Measurements from ENCODE around the gene ENTPD8.
"Not testable (repeated sequence)": the region's sequence is repeated elsewhere in the genome, so short reads cannot be mapped to it uniquely, and the experiment has no call there.

ENTPD8 gene

GRCh38 chr9:137475666-137476065 is 34.5 kb upstream of the ENTPD8 start:
- DNase-seq = no peak

- DNase-seq = no peak
Measured at GRCh38 chr9:137474271-137474670, 33.1 kb upstream of the ENTPD8 start.

GRCh38 chr9:137470785-137471184 is 29.6 kb upstream of the ENTPD8 start:
- DNase-seq = no peak

GRCh38 chr9:137467896-137468295 is 26.7 kb upstream of the ENTPD8 start:
- no peak for DNase-seq

GRCh38 chr9:137467161-137467581 is 26.0 kb upstream of the ENTPD8 start:
- no peak for DNase-seq

- DNase-seq = not testable (repeated sequence)
Measured at GRCh38 chr9:137466389-137467085, 25.4 kb upstream of the ENTPD8 start.

GRCh38 chr9:137465720-137466388 is 24.7 kb upstream of the ENTPD8 start:
- DNase-seq = no peak

- DNase-seq = no peak
Measured at GRCh38 chr9:137465000-137465719, 24.0 kb upstream of the ENTPD8 start.

GRCh38 chr9:137464291-137464999 is 23.3 kb upstream of the ENTPD8 start:
- no peak for DNase-seq

GRCh38 chr9:137463931-137464290 is 22.8 kb upstream of the ENTPD8 start:
- no peak for DNase-seq

GRCh38 chr9:137462986-137463930 is 22.1 kb upstream of the ENTPD8 start:
- DNase-seq = no peak

- DNase-seq = no peak
Measured at GRCh38 chr9:137462396-137462985, 21.3 kb upstream of the ENTPD8 start.

GRCh38 chr9:137461663-137462395 is 20.7 kb upstream of the ENTPD8 start:
- no peak for DNase-seq

- no peak for DNase-seq
Measured at GRCh38 chr9:137461316-137461662, 20.1 kb upstream of the ENTPD8 start.

GRCh38 chr9:137460363-137461315 is 19.5 kb upstream of the ENTPD8 start:
- no peak for DNase-seq

- DNase-seq = no peak
Measured at GRCh38 chr9:137459601-137460362, 18.6 kb upstream of the ENTPD8 start.

- peak; percentile 89 for DNase-seq
Measured at GRCh38 chr9:137459152-137459600, 18.0 kb upstream of the ENTPD8 start, which contains the start of gene NSMF. Gene NSMF, minus strand, starts transcription at chr9:137459334. Its CDS starts 232 bp downstream, at chr9:137459102.

- no peak for DNase-seq
Measured at GRCh38 chr9:137458194-137459151, 17.3 kb upstream of the ENTPD8 start.

All from EL (cell line).